8988T (cell line): ENCODE data around the gene RANBP10.
"Not testable (repeated sequence)": the region's sequence is repeated elsewhere in the genome, so short reads cannot be mapped to it uniquely, and the experiment has no call there.

Source experiments
- DNase-seq: peaks from one replicate; pipeline ENCODE4 v3.0.0; 2011

Gene RANBP10

GRCh38 chr16:67775273-67775672 lies 31.1 kb downstream of the RANBP10 start:
- no peak for DNase-seq

- DNase-seq: no peak
These were observed 31.9 kb downstream of the RANBP10 start for GRCh38 chr16:67774457-67774853.

- no peak for DNase-seq
These were observed 32.5 kb downstream of the RANBP10 start for GRCh38 chr16:67773569-67774456.

GRCh38 chr16:67773099-67773498 lies 33.3 kb downstream of the RANBP10 start:
- DNase-seq: no peak

- no peak for DNase-seq
These were observed 35.9 kb downstream of the RANBP10 start for GRCh38 chr16:67770346-67770991.

- no peak for DNase-seq
These were observed 38.4 kb downstream of the RANBP10 start for GRCh38 chr16:67767953-67768352.

- DNase-seq: no peak
These were observed 40.1 kb downstream of the RANBP10 start for GRCh38 chr16:67766291-67766690.

GRCh38 chr16:67764158-67764667 lies 42.1 kb downstream of the RANBP10 start:
- DNase-seq: no peak

GRCh38 chr16:67763066-67763465 lies 43.3 kb downstream of the RANBP10 start:
- no peak for DNase-seq

GRCh38 chr16:67762385-67762784 lies 44.0 kb downstream of the RANBP10 start:
- no peak for DNase-seq

- DNase-seq: no peak
These were observed 44.4 kb downstream of the RANBP10 start for GRCh38 chr16:67761924-67762323.

- DNase-seq: no peak
These were observed 45.5 kb downstream of the RANBP10 start for GRCh38 chr16:67760956-67761230.

- DNase-seq: no peak
These were observed 46.0 kb downstream of the RANBP10 start for GRCh38 chr16:67760206-67760955.

- no peak for DNase-seq
These were observed 47.4 kb downstream of the RANBP10 start for GRCh38 chr16:67758966-67759365.

GRCh38 chr16:67758006-67758405 lies 48.4 kb downstream of the RANBP10 start:
- no peak for DNase-seq

- DNase-seq: no peak
These were observed 53.7 kb downstream of the RANBP10 start for GRCh38 chr16:67752641-67753040.

- not testable (repeated sequence) for DNase-seq
These were observed 55.0 kb downstream of the RANBP10 start for GRCh38 chr16:67751331-67751730.

GRCh38 chr16:67750466-67750865 lies 55.9 kb downstream of the RANBP10 start:
- no peak for DNase-seq

GRCh38 chr16:67749436-67750078 lies 56.8 kb downstream of the RANBP10 start:
- DNase-seq: no peak

GRCh38 chr16:67748834-67749233 lies 57.5 kb downstream of the RANBP10 start:
- DNase-seq: no peak

- no peak for DNase-seq
These were observed 59.5 kb downstream of the RANBP10 start for GRCh38 chr16:67746846-67747245.

GRCh38 chr16:67741118-67741517 lies 65.2 kb downstream of the RANBP10 start:
- no peak for DNase-seq

GRCh38 chr16:67740391-67740790 lies 66.0 kb downstream of the RANBP10 start:
- DNase-seq: no peak
